Amniotic epithelial cell (primary cell): Measurements from ENCODE around the gene VSIG4.

ENCODE experiments used
- DNase-seq: peaks from one replicate; pipeline ENCODE4 v3.0.0-alpha.2; 2010; ENCODE audit warnings: low read depth

The VSIG4 gene

GRCh38 chrX:66024092-66024467, 15.8 kb downstream of the VSIG4 start:
- DNase-seq, result no peak

GRCh38 chrX:66023385-66024091, 16.3 kb downstream of the VSIG4 start:
- DNase-seq, result no peak

GRCh38 chrX:66022632-66023384, 17.1 kb downstream of the VSIG4 start:
- no peak for DNase-seq

GRCh38 chrX:66021765-66022631, 17.9 kb downstream of the VSIG4 start:
- DNase-seq, result no peak

- DNase-seq, result no peak
Observed at GRCh38 chrX:66021401-66021764, 18.5 kb downstream of the VSIG4 start.

- no peak for DNase-seq
Observed at GRCh38 chrX:66020631-66021334, 19.1 kb downstream of the VSIG4 start.

GRCh38 chrX:66019974-66020373, 19.9 kb downstream of the VSIG4 start:
- no peak for DNase-seq

- no peak for DNase-seq
Observed at GRCh38 chrX:66019310-66019652, 20.6 kb downstream of the VSIG4 start.

GRCh38 chrX:66018585-66019309, 21.1 kb downstream of the VSIG4 start:
- DNase-seq, result no peak

GRCh38 chrX:66017659-66018170, 22.2 kb downstream of the VSIG4 start:
- DNase-seq, result no peak

- DNase-seq, result no peak
Observed at GRCh38 chrX:66016905-66017658, 22.8 kb downstream of the VSIG4 start.

GRCh38 chrX:66015900-66016689, 23.8 kb downstream of the VSIG4 start:
- no peak for DNase-seq

- DNase-seq, result no peak
Observed at GRCh38 chrX:66015152-66015831, 24.6 kb downstream of the VSIG4 start.

- DNase-seq, result no peak
Observed at GRCh38 chrX:66014556-66014955, 25.3 kb downstream of the VSIG4 start.

GRCh38 chrX:66014084-66014483, 25.8 kb downstream of the VSIG4 start:
- no peak for DNase-seq

GRCh38 chrX:66013194-66013816, 26.6 kb downstream of the VSIG4 start:
- DNase-seq, result no peak

- DNase-seq, result no peak
Observed at GRCh38 chrX:66012094-66012534, 27.8 kb downstream of the VSIG4 start.

GRCh38 chrX:66009231-66009845, 30.5 kb downstream of the VSIG4 start:
- DNase-seq, result no peak
